ENCODE results near the gene PAMR1.
A peak's percentile ranks its signal among the peaks of the same experiment; 100 is the strongest.

PAMR1 gene

GRCh38 chr11:35494957-35495490 is 30.4 kb downstream of the PAMR1 start:
- no peak for FAIRE-seq

- no peak for FAIRE-seq
Measured at GRCh38 chr11:35491231-35491871, 34.1 kb downstream of the PAMR1 start.

GRCh38 chr11:35488117-35488516 is 37.3 kb downstream of the PAMR1 start:
- FAIRE-seq = no peak

GRCh38 chr11:35487532-35488078 is 37.8 kb downstream of the PAMR1 start:
- no peak for FAIRE-seq

- no peak for FAIRE-seq
Measured at GRCh38 chr11:35486934-35487333, 38.5 kb downstream of the PAMR1 start.

- FAIRE-seq = no peak
Measured at GRCh38 chr11:35486446-35486845, 39.0 kb downstream of the PAMR1 start.

- FAIRE-seq = peak; percentile 79
Measured at GRCh38 chr11:35485656-35486322, 39.6 kb downstream of the PAMR1 start.

- FAIRE-seq = no peak
Measured at GRCh38 chr11:35484435-35484834, 41.0 kb downstream of the PAMR1 start.

DNA sequence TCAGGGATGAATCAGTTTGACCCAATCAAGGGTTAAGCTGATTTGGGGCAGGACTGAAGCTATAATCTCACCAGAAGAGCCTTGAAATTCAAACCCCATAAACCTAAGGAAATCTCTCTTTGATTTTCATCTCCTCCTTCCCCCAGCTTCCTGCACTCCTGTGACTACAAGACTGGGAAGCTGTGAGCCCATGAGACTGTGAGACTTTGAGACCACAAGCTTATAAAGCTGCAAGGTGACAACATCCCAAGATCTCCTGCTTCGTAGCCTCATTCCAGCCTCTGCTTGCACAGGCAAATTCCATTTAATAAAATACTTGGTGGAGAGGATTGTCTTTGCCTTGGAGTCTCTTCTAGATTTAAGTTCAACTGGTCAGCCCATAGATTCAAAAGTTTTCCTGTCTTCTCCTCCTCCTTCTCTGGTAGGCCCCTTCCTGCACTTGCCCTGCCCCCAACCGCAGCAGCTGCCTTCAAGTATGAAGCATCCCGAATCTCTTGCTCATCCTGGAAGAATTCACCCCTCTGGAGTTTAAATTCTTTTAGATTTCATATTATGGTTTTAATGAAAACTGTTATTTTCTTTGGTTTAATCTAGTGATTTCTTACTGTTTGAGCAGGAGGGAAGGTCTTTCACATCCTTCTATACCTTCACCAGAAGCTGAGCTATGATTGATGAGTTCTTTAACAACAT is 42.1 kb downstream of the PAMR1 start:
- no peak for FAIRE-seq

GRCh38 chr11:35479731-35480130 is 45.7 kb downstream of the PAMR1 start:
- FAIRE-seq = no peak

GRCh38 chr11:35478471-35479091 is 46.8 kb downstream of the PAMR1 start:
- no peak for FAIRE-seq

DNA sequence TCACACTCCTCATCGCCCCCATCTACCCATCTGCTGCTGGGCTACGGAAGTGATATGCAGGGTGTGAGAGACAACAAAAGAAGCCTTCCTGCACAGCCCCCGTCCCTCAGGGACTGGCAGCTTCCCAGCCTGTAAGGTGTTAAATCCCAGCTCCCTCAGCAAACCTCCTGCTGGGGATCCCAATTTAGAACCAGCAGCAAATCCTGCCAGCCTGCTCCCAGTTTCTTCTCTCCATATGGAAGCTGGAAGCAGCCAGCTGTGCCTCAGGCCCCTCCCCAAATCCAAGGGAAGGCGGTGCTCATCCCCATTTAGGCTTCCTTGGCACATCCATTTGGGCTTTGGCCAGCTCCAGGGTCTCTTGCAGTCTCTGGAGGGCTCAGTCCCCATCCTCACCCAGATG is 47.5 kb downstream of the PAMR1 start:
- FAIRE-seq = no peak

GRCh38 chr11:35474688-35475087 is 50.7 kb downstream of the PAMR1 start:
- FAIRE-seq = no peak

- no peak for FAIRE-seq
Measured at GRCh38 chr11:35473795-35474374, 51.5 kb downstream of the PAMR1 start.

GRCh38 chr11:35470616-35471015 is 54.8 kb downstream of the PAMR1 start:
- no peak for FAIRE-seq

DNA sequence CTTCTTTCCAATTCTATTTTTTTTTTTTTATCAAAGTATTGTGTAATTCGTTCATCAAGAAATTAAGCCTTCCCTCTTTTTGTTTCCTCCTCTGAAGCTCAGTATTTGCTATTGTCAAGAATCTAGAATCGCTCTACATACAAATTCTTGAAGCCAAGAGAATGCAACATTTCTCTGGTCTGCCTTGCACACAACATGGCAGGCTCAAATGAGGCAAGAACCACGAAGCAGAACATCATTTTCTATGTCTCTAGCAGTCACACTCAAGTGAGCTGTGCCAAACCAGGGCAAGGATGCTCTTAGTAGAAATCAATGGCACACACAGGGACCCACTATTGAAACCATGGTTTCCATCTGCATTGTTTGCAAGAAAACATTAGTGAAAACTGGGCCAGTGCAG is 59.4 kb downstream of the PAMR1 start:
- no peak for FAIRE-seq

DNA sequence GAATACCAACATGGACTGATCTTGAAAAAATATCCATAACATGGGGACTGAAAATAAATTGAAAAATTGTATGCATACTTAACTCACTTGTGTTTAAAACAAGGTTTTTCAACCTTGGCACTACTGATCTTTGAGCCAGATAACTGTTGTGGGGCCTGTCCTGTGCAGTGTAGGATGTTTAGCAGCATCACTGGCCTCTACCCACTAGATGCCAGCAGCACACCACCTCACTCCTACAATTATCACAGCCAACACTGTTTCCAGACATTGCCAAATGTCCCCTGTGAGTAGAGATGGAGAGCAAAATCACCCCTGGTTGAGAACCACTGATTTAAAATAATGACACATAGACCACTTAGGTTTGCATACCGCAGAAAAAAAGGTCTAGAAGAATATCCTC is 61.1 kb downstream of the PAMR1 start:
- FAIRE-seq = no peak

GRCh38 chr11:35463331-35463751 is 62.1 kb downstream of the PAMR1 start:
- no peak for FAIRE-seq

DNA sequence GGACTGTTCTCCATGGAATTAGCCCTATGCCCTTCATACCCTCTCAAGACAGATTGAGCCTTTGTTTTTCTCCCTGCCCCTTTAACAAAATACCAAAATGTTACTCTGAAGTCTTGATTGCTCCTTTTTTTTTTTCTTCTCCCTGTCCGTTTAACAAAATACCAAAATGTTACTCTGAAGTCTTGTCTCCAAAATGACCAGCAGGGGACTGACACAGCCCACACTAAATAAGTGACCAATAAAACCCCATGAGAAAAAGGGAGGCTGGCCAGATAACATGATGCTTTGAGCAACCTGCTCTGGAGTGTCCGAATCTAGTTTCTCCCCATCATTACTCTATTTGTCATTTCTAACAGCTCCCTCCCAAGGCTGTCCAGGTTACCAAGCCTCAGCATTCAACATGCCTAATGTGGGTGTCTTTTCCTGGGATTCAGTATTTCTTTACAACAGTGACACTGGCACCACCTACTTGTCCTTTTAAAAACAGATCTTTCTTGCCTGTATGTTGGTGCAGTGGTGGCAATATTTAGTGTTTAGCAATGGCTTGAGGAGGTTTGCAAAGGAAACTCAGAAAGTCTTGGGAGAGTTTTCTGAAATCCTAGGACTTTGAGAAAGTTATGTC is 63.4 kb downstream of the PAMR1 start:
- no peak for FAIRE-seq

- FAIRE-seq = no peak
Measured at GRCh38 chr11:35459489-35459888, 65.9 kb downstream of the PAMR1 start.

DNA sequence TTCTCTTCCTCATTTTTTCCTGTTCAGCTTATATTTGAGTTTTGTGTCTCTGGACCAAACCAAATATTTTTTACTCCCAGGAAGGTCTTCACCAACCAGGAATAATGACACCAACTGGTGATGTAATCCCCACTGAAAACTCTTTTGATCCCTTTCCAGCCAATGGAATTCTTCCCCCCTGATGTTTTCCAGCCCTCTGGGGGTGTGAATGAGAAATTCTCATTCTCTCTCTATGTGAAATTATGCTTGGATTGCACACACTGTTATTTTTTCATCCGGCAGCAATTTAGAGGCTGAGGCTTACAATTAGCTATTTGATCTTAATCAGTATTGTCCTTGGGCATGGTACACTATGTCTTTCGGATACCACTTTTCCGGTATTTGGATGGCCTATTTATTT is 66.6 kb downstream of the PAMR1 start:
- FAIRE-seq = no peak

GRCh38 chr11:35454362-35454761 is 71.1 kb downstream of the PAMR1 start:
- no peak for FAIRE-seq

Data from A204.1 (cell line).